H9 (cell line): Measurements from ENCODE around the gene PPP1R14C. TPM values are rescaled to one million over a fixed set of nuclear protein-coding genes. Genes with fewer than 3 reads are reported as not detected.

Experiments used
- DNase-seq: peaks from one replicate; pipeline ENCODE4 v3.0.0-alpha.2; 2017
- H2AFZ ChIP-seq: one replicate; pipeline ENCODE4 v1.6.1; 2013; ENCODE audit warnings: mild to moderate bottlenecking, low read length, control low read depth, moderate library complexity
- H2AK5ac ChIP-seq: 2 replicates; pipeline ENCODE4 v1.6.1; 2013; ENCODE audit warnings: low read length, control low read depth, mixed read lengths; ENCODE audit not compliant: insufficient read length
- H2BK120ac ChIP-seq: one replicate; pipeline ENCODE4 v1.6.1; 2013; ENCODE audit warnings: low read depth, mild to moderate bottlenecking, low read length, control low read depth, inconsistent platforms; ENCODE audit not compliant: poor library complexity, severe bottlenecking
- H2BK12ac ChIP-seq: 2 replicates; pipeline ENCODE4 v1.6.1; 2013; ENCODE audit warnings: low read length, control low read depth, mixed read lengths, low read depth; ENCODE audit not compliant: insufficient read length
- H2BK15ac ChIP-seq: 2 replicates; pipeline ENCODE4 v1.6.1; 2013; ENCODE audit warnings: low read depth, low read length, control low read depth
- H2BK20ac ChIP-seq: one replicate; pipeline ENCODE4 v1.6.1; 2013; ENCODE audit warnings: low read depth, mild to moderate bottlenecking, low read length, control low read depth, inconsistent platforms; ENCODE audit not compliant: poor library complexity, severe bottlenecking
- H2BK5ac ChIP-seq: 2 replicates; pipeline ENCODE4 v1.6.1; 2013; ENCODE audit warnings: low read length, control low read depth, mixed read lengths; ENCODE audit not compliant: insufficient read length
- H3K14ac ChIP-seq: 2 replicates; pipeline ENCODE4 v1.6.1; 2013; ENCODE audit warnings: low read length, control low read depth; ENCODE audit not compliant: insufficient read depth
- H3K18ac ChIP-seq: 2 replicates; pipeline ENCODE4 v1.6.1; 2013; ENCODE audit warnings: low read depth, mild to moderate bottlenecking, mixed read lengths, low read length, control low read depth; ENCODE audit not compliant: insufficient read length
- H3K23ac ChIP-seq: 2 replicates; pipeline ENCODE4 v1.6.1; 2013; ENCODE audit warnings: low read length, control low read depth, mixed read lengths, low read depth; ENCODE audit not compliant: insufficient read length
- H3K23me2 ChIP-seq: 2 replicates; pipeline ENCODE4 v1.6.1; 2013; ENCODE audit warnings: low read depth, mild to moderate bottlenecking, mixed read lengths, low read length, control low read depth; ENCODE audit not compliant: insufficient read length, poor library complexity, severe bottlenecking
- H3K27ac ChIP-seq: 2 replicates; pipeline ENCODE4 v1.5.1; 2013; ENCODE audit warnings: low read length, control low read depth, mixed read lengths, low read depth; ENCODE audit not compliant: insufficient read length
- H3K27me3 ChIP-seq: 2 replicates; pipeline ENCODE4 v1.6.1; 2013; ENCODE audit warnings: low read length, control low read depth, inconsistent platforms; ENCODE audit not compliant: insufficient read depth
- H3K4ac ChIP-seq: 2 replicates; pipeline ENCODE4 v1.6.1; 2013; ENCODE audit warnings: low read depth, mild to moderate bottlenecking, control low read depth, inconsistent platforms, low read length, moderate library complexity
- H3K4me1 ChIP-seq: 2 replicates; pipeline ENCODE4 v1.6.1; 2013; ENCODE audit warnings: low read length, control low read depth, inconsistent platforms; ENCODE audit not compliant: insufficient read depth
- H3K4me2 ChIP-seq: 2 replicates; pipeline ENCODE4 v1.6.1; 2013; ENCODE audit warnings: low read length, control low read depth, mixed read lengths; ENCODE audit not compliant: insufficient read length, insufficient read depth
- H3K56ac ChIP-seq: 2 replicates; pipeline ENCODE4 v1.6.1; 2013; ENCODE audit warnings: low read depth, mild to moderate bottlenecking, mixed read lengths, low read length, control low read depth; ENCODE audit not compliant: insufficient read length
- H3K79me1 ChIP-seq: 2 replicates; pipeline ENCODE4 v1.6.1; 2013; ENCODE audit warnings: low read depth, mild to moderate bottlenecking, moderate library complexity, low read length, control low read depth, inconsistent platforms; ENCODE audit not compliant: insufficient read depth, poor library complexity, severe bottlenecking
- H3K79me2 ChIP-seq: 2 replicates; pipeline ENCODE4 v1.6.1; 2013; ENCODE audit warnings: low read length, control low read depth, inconsistent platforms; ENCODE audit not compliant: insufficient read depth
- H3K9ac ChIP-seq: 2 replicates; pipeline ENCODE4 v1.6.1; 2013; ENCODE audit warnings: low read length, control low read depth, mixed read lengths; ENCODE audit not compliant: insufficient read length; ENCODE audit errors: extremely low read depth
- H3K9me3 ChIP-seq: one replicate; pipeline ENCODE4 v1.6.1; 2013; ENCODE audit warnings: low read depth, low read length, inconsistent platforms; ENCODE audit not compliant: control insufficient read depth
- H3T11ph ChIP-seq: one replicate; pipeline ENCODE4 v1.6.1; 2013; ENCODE audit warnings: mild to moderate bottlenecking, low read length, control low read depth, inconsistent platforms
- H4K20me1 ChIP-seq: one replicate; pipeline ENCODE4 v1.6.1; 2013; ENCODE audit not compliant: control insufficient read depth, insufficient read length, insufficient read depth
- H4K5ac ChIP-seq: 2 replicates; pipeline ENCODE4 v1.6.1; 2013; ENCODE audit warnings: low read depth, mild to moderate bottlenecking, mixed read lengths, low read length, control low read depth; ENCODE audit not compliant: insufficient read length
- H4K8ac ChIP-seq: replicated peaks from 2 replicates; pipeline ENCODE4 v1.6.1; 2013; ENCODE audit warnings: low read length, control low read depth, mixed read lengths, low read depth; ENCODE audit not compliant: insufficient read length
- H4K91ac ChIP-seq: 2 replicates; pipeline ENCODE4 v1.6.1; 2013; ENCODE audit warnings: low read depth, mild to moderate bottlenecking, moderate library complexity, mixed read lengths, low read length, control low read depth; ENCODE audit not compliant: insufficient read length
- H3K27ac Mint-ChIP-seq, 3 experiments: 2 replicates in 2 of 3; 3 replicates in 1 of 3; pipeline ENCODE4 v1.8.0; 2020 to 2021; ENCODE audit warnings: mixed read lengths in 3 of 3, mild to moderate bottlenecking in 1 of 3, moderate library complexity in 1 of 3
- H3K27me3 Mint-ChIP-seq: 2 replicates; pipeline ENCODE4 v1.8.0; 2021; ENCODE audit warnings: low read depth, mild to moderate bottlenecking, moderate library complexity, mixed read lengths
- H3K36me3 Mint-ChIP-seq, 3 experiments: 2 replicates in 2 of 3; 3 replicates in 1 of 3; pipeline ENCODE4 v1.8.0; 2020 to 2021; ENCODE audit warnings: low read depth in 3 of 3, mixed read lengths in 3 of 3; ENCODE audit not compliant: insufficient read depth in 1 of 3
- H3K4me1 Mint-ChIP-seq, 2 experiments: 2 replicates each; pipeline ENCODE4 v1.8.0; 2020; ENCODE audit warnings: mixed read lengths in 2 of 2
- H3K4me3 Mint-ChIP-seq, 2 experiments: 2 replicates in 1 of 2; 3 replicates in 1 of 2; pipeline ENCODE4 v1.8.0; 2020 to 2021; ENCODE audit warnings: mild to moderate bottlenecking in 2 of 2, mixed read lengths in 2 of 2, moderate library complexity in 1 of 2
- H3K9me3 Mint-ChIP-seq, 2 experiments: 2 replicates in 1 of 2; 3 replicates in 1 of 2; pipeline ENCODE4 v1.8.0; 2020; ENCODE audit warnings: mild to moderate bottlenecking in 2 of 2, mixed read lengths in 2 of 2, moderate library complexity in 1 of 2
- WGBS: extraction: QIAGEN DNeasy Blood & Tissue Kit; methylation state at CpG from one replicate; pipeline ENCODE4 v1.1.7; 2013; ENCODE audit warnings: missing lambda C conversion rate, low lambda C conversion rate, mixed read lengths; ENCODE audit not compliant: insufficient read length; ENCODE audit errors: extremely low coverage; 5-methylcytosine and 5-hydroxymethylcytosine counted together
- total RNA-seq: library from RNA; stranded (reverse); gene quantifications from 2 replicates; pipeline ENCODE4 v1.2.1, GENCODE V29; 2021
- TF ChIP-seq, protein P1 (sequence below): fragments of 200-600 bp; sonication (generic); conservative IDR thresholded peaks from 3 replicates; pipeline ENCODE4 v1.8.0; 2021; ENCODE audit warnings: antibody characterized with exemption, mild to moderate bottlenecking

The PPP1R14C gene
- total RNA-seq, 1 experiment from 2014 or later, result 0.37 TPM

- H3K4me2 ChIP-seq, result no peak overlapping the region
- no peaks in the 10 kb centered on the region for H4K20me1 ChIP-seq
- no peak overlapping the region for H3K9ac ChIP-seq
- H3K56ac ChIP-seq, result no peak overlapping the region
- H3K4ac ChIP-seq, result no peak overlapping the region
- H2BK5ac ChIP-seq, result no peak overlapping the region
- H3K9me3 ChIP-seq, result no peaks in the 10 kb centered on the region
- H3K79me1 ChIP-seq, result no peaks in the 10 kb centered on the region
- no peak overlapping the region for H2BK12ac ChIP-seq
- H2BK20ac ChIP-seq, result no peak overlapping the region
- Mint-ChIP-seq H3K9me3 (no peaks in the 10 kb centered on the region; a peak in 1 of 5 replicates), H3K27ac (no peak overlapping the region), H3K4me3 (no peak overlapping the region), H3K4me1 (no peaks in the 10 kb centered on the region), H3K36me3 (no peaks in the 10 kb centered on the region; a peak in 2 of 7 replicates), H3K27me3 (peaks cover 3% of the 10 kb centered on the region)
- no peaks in the 10 kb centered on the region for H3K27me3 ChIP-seq
- no peak overlapping the region for H4K91ac ChIP-seq
- WGBS, result no CpG with 5 or more reads among the region's 3 CpGs
- no peak overlapping the region for H4K8ac ChIP-seq
- H3K14ac ChIP-seq, result no peak overlapping the region
- no peak for DNase-seq
- no peak overlapping the region for H2BK15ac ChIP-seq
- H3K27ac ChIP-seq, result no peak overlapping the region
- no peaks in the 10 kb centered on the region for H3K79me2 ChIP-seq
- H3K18ac ChIP-seq, result no peak overlapping the region
- no peak overlapping the region for H4K5ac ChIP-seq
- H2AFZ ChIP-seq, result no peak overlapping the region
- no peak overlapping the region for H2BK120ac ChIP-seq
- no peak overlapping the region for H2AK5ac ChIP-seq
- no peaks in the 10 kb centered on the region for H3K4me1 ChIP-seq
- no peak overlapping the region for H3K23ac ChIP-seq
- TF ChIP-seq, protein P1, sequence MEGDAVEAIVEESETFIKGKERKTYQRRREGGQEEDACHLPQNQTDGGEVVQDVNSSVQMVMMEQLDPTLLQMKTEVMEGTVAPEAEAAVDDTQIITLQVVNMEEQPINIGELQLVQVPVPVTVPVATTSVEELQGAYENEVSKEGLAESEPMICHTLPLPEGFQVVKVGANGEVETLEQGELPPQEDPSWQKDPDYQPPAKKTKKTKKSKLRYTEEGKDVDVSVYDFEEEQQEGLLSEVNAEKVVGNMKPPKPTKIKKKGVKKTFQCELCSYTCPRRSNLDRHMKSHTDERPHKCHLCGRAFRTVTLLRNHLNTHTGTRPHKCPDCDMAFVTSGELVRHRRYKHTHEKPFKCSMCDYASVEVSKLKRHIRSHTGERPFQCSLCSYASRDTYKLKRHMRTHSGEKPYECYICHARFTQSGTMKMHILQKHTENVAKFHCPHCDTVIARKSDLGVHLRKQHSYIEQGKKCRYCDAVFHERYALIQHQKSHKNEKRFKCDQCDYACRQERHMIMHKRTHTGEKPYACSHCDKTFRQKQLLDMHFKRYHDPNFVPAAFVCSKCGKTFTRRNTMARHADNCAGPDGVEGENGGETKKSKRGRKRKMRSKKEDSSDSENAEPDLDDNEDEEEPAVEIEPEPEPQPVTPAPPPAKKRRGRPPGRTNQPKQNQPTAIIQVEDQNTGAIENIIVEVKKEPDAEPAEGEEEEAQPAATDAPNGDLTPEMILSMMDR, result no peak
- no peaks in the 10 kb centered on the region for H3K23me2 ChIP-seq
- H3T11ph ChIP-seq, result no peak overlapping the region
Measured at GRCh38 chr6:150163970-150164369, 21.1 kb downstream of the PPP1R14C start.
